PFSK-1 (cell line): Measurements from ENCODE around the gene PKMYT1.

Experiments used
- FOXP2 ChIP-seq: optimal IDR thresholded peaks from 2 replicates; pipeline ENCODE3; 2011; ENCODE audit warnings: borderline replicate concordance, control low read depth, inconsistent platforms; ENCODE audit not compliant: insufficient read depth; ENCODE audit errors: extremely low read length, extremely low read depth
- POLR2AphosphoS5 ChIP-seq: IDR thresholded peaks from 2 replicates; pipeline ENCODE4 v1.6.1; 2012; ENCODE audit warnings: low read depth, mild to moderate bottlenecking, control low read depth, low read length, moderate library complexity
- REST ChIP-seq, 2 experiments: IDR thresholded peaks; 2 replicates each; pipeline versions ENCODE4 v1.6.1 to v1.8.0; 2011 to 2012; ENCODE audit warnings: low read depth in 2 of 2, low read length in 2 of 2, control low read depth in 1 of 2, inconsistent platforms in 1 of 2, mild to moderate bottlenecking in 1 of 2, moderate library complexity in 1 of 2; ENCODE audit not compliant: insufficient read depth in 1 of 2
- SIN3A ChIP-seq: IDR thresholded peaks from 2 replicates; pipeline ENCODE4 v1.6.1; 2012; ENCODE audit warnings: mild to moderate bottlenecking, low read length, moderate library complexity, borderline replicate concordance; ENCODE audit not compliant: insufficient read depth
- TAF1 ChIP-seq: IDR thresholded peaks from 2 replicates; pipeline ENCODE4 v1.6.1; 2012; ENCODE audit warnings: low read length, control low read depth, borderline replicate concordance; ENCODE audit not compliant: insufficient read depth

PKMYT1 gene

GRCh38 chr16:3014971-3015370 is 34.7 kb upstream of the PKMYT1 start:
- TF ChIP-seq SIN3A: no peak
- TF ChIP-seq TAF1: no peak
- no peak for TF ChIP-seq REST (IDR thresholded peaks at IDR 0.05; ENCODE audit: insufficient read depth in 1 of 2, low read depth in 2 of 2, low read length in 2 of 2)
- TF ChIP-seq POLR2AphosphoS5: no peak
- TF ChIP-seq FOXP2: no peak

DNA sequence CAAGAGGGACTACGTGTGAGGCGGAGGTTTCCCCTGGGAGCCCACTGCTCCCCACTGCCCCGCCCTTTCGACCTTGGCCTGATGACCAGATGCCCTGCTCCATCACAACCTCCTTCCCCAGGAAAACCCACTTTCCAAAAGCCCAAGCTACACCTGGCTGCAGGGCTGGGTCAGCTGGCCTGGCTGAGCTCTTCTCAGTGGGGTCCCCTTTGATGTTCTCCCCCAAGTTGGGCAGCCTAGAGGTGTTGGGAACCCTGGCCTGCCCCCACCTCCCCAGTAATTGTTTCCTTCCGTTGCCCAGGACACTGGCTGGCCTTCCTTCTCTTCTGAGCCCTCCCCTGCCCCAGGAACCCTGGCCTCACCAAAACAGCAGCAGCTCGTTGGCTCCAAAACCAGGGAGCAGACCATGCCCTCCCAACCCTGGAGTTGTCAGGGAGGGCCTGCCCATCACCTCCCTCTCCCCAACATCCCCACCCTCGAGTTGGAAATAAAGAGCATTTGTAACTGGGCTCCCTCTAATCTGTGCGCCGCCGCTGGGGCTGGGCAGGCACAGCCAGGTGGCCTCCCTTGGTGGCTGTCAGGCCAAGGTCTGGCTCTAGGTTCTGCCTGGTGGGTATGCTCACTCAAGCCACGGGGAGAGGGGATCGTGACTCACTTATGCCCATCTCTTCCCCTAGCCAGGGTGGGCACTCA is 33.9 kb upstream of the PKMYT1 start:
- no peak for TF ChIP-seq FOXP2

- no peak for TF ChIP-seq SIN3A
- TF ChIP-seq TAF1: no peak
- TF ChIP-seq REST (IDR thresholded peaks at IDR 0.05; ENCODE audit: insufficient read depth in 1 of 2, low read depth in 2 of 2, low read length in 2 of 2): no peak
- TF ChIP-seq POLR2AphosphoS5: no peak
- no peak for TF ChIP-seq FOXP2
Observed at GRCh38 chr16:3013491-3013951, 33.3 kb upstream of the PKMYT1 start.

- TF ChIP-seq POLR2AphosphoS5 (no peak), TAF1 (no peak), FOXP2 (no peak), SIN3A (no peak), REST (IDR thresholded peaks at IDR 0.05; ENCODE audit: insufficient read depth in 1 of 2, low read depth in 2 of 2, low read length in 2 of 2) (no peak)
Observed at GRCh38 chr16:3012828-3013420, 32.7 kb upstream of the PKMYT1 start, which contains the start of gene CLDN9. Gene CLDN9 (plus strand): TSS chr16:3012923. CDS start chr16:3013363, 440 bp downstream.

- TF ChIP-seq REST (IDR thresholded peaks at IDR 0.05; ENCODE audit: insufficient read depth in 1 of 2, low read depth in 2 of 2, low read length in 2 of 2): no peak
- TF ChIP-seq SIN3A: no peak
- no peak for TF ChIP-seq TAF1
- TF ChIP-seq FOXP2: no peak
- TF ChIP-seq POLR2AphosphoS5: no peak
Observed at GRCh38 chr16:3012246-3012645, 32.0 kb upstream of the PKMYT1 start.
